ENCODE data around the gene RPAIN. TPM values are rescaled to one million over a fixed set of nuclear protein-coding genes. Genes with fewer than 3 reads are reported as not detected.

The RPAIN gene
- total and polyA plus RNA-seq, 10 of the 15 experiments (the other 5 are each of a cell fraction or from before 2014, with no cell fraction given), result 45.8 to 109 (median 70.5) TPM

DNA sequence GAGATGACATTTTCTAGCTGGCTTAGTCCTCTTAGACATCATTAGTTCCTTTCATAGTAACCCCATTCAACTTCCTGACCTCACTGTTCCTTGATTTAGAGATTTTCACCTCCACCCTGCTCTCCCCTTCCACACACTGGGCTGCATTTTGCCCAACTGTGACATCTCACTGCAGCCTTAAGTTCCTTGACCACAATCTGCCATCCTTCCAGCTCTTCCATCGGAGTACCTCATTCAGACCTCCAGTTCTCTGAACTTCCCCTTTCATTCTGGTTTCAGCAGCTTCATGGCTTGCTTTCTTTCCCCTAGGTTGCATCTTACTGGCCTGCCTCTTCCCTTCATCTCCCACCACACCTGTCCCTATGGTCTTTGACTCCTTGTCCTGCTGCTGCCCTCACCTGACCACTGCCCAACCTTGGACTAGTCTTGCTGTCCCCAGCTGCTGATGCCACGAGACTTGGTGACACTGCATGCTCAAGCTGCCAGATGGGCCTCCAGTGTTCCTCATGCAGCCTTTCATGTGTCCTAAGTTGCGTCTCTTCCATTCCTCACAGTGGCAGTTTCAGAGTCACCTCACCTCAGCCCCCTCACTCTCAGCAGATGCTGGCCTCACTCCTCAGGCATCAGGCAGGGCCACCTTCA is 41.3 kb upstream of the RPAIN start (continued):
- TF ChIP-seq SMAD1 (IDR thresholded peaks at IDR 0.05; ENCODE audit: low read depth, partially characterized antibody), result no peak
- TF ChIP-seq ZSCAN29 (IDR thresholded peaks at IDR 0.05), result no peak
- TF ChIP-seq CHD4 (IDR thresholded peaks at IDR 0.05), result no peak
- no peak for TF ChIP-seq MYB (IDR thresholded peaks at IDR 0.05; ENCODE audit: borderline replicate concordance, low read depth, low read length)
- no peak for TF ChIP-seq RAD51 (IDR thresholded peaks at IDR 0.05)
- TF ChIP-seq, protein P1, sequence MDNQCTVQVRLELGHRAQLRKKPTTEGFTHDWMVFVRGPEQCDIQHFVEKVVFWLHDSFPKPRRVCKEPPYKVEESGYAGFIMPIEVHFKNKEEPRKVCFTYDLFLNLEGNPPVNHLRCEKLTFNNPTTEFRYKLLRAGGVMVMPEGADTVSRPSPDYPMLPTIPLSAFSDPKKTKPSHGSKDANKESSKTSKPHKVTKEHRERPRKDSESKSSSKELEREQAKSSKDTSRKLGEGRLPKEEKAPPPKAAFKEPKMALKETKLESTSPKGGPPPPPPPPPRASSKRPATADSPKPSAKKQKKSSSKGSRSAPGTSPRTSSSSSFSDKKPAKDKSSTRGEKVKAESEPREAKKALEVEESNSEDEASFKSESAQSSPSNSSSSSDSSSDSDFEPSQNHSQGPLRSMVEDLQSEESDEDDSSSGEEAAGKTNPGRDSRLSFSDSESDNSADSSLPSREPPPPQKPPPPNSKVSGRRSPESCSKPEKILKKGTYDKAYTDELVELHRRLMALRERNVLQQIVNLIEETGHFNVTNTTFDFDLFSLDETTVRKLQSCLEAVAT (IDR thresholded peaks at IDR 0.05), result no peak
- TF ChIP-seq POLR2AphosphoS5 (IDR thresholded peaks at IDR 0.05; ENCODE audit: low read length), result 0 out of 2 replicates have a peak, but pooled peaks have one; percentile 37
- no peak for TF ChIP-seq MTA3 (IDR thresholded peaks at IDR 0.05; ENCODE audit: borderline replicate concordance, low read length)
- TF ChIP-seq STAT3 (IDR thresholded peaks at IDR 0.05; ENCODE audit: low read depth, low read length), result no peak
- TF ChIP-seq SRF (IDR thresholded peaks at IDR 0.05; ENCODE audit: low read depth in 2 of 2, low read length in 2 of 2), result no peak
- TF ChIP-seq MEF2A (IDR thresholded peaks at IDR 0.05; ENCODE audit: insufficient read depth, low read depth, low read length), result no peak
- TF ChIP-seq YY1 (IDR thresholded peaks at IDR 0.05; ENCODE audit: low read depth, low read length), result no peak
- TF ChIP-seq RBBP5 (conservative IDR thresholded peaks at IDR 0.05), result no peak
- TF ChIP-seq, protein P2, sequence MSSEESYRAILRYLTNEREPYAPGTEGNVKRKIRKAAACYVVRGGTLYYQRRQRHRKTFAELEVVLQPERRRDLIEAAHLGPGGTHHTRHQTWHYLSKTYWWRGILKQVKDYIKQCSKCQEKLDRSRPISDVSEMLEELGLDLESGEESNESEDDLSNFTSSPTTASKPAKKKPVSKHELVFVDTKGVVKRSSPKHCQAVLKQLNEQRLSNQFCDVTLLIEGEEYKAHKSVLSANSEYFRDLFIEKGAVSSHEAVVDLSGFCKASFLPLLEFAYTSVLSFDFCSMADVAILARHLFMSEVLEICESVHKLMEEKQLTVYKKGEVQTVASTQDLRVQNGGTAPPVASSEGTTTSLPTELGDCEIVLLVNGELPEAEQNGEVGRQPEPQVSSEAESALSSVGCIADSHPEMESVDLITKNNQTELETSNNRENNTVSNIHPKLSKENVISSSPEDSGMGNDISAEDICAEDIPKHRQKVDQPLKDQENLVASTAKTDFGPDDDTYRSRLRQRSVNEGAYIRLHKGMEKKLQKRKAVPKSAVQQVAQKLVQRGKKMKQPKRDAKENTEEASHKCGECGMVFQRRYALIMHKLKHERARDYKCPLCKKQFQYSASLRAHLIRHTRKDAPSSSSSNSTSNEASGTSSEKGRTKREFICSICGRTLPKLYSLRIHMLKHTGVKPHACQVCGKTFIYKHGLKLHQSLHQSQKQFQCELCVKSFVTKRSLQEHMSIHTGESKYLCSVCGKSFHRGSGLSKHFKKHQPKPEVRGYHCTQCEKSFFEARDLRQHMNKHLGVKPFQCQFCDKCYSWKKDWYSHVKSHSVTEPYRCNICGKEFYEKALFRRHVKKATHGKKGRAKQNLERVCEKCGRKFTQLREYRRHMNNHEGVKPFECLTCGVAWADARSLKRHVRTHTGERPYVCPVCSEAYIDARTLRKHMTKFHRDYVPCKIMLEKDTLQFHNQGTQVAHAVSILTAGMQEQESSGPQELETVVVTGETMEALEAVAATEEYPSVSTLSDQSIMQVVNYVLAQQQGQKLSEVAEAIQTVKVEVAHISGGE (CRISPR knock-in tag; IDR thresholded peaks at IDR 0.05), result no peak
- no peak for TF ChIP-seq GATAD2B (conservative IDR thresholded peaks at IDR 0.05; ENCODE audit: low read depth)
- TF ChIP-seq, protein P3, sequence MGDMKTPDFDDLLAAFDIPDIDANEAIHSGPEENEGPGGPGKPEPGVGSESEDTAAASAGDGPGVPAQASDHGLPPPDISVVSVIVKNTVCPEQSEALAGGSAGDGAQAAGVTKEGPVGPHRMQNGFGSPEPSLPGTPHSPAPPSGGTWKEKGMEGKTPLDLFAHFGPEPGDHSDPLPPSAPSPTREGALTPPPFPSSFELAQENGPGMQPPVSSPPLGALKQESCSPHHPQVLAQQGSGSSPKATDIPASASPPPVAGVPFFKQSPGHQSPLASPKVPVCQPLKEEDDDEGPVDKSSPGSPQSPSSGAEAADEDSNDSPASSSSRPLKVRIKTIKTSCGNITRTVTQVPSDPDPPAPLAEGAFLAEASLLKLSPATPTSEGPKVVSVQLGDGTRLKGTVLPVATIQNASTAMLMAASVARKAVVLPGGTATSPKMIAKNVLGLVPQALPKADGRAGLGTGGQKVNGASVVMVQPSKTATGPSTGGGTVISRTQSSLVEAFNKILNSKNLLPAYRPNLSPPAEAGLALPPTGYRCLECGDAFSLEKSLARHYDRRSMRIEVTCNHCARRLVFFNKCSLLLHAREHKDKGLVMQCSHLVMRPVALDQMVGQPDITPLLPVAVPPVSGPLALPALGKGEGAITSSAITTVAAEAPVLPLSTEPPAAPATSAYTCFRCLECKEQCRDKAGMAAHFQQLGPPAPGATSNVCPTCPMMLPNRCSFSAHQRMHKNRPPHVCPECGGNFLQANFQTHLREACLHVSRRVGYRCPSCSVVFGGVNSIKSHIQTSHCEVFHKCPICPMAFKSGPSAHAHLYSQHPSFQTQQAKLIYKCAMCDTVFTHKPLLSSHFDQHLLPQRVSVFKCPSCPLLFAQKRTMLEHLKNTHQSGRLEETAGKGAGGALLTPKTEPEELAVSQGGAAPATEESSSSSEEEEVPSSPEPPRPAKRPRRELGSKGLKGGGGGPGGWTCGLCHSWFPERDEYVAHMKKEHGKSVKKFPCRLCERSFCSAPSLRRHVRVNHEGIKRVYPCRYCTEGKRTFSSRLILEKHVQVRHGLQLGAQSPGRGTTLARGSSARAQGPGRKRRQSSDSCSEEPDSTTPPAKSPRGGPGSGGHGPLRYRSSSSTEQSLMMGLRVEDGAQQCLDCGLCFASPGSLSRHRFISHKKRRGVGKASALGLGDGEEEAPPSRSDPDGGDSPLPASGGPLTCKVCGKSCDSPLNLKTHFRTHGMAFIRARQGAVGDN (IDR thresholded peaks at IDR 0.05), result no peak
